Panc1 (cell line): ENCODE results near the gene SMIM24.
A peak's percentile ranks its signal among the peaks of the same experiment; 100 is the strongest.

Experiments
- POLR2AphosphoS5 ChIP-seq: IDR thresholded peaks from 2 replicates; pipeline ENCODE4 v1.6.1; 2012; ENCODE audit warnings: mild to moderate bottlenecking, low read depth, low read length, moderate library complexity
- SIN3A ChIP-seq: IDR thresholded peaks from 2 replicates; pipeline ENCODE4 v1.6.1; 2012; ENCODE audit warnings: low read depth, mild to moderate bottlenecking, low read length, moderate library complexity, borderline replicate concordance; ENCODE audit not compliant: insufficient read depth
- TCF7L2 ChIP-seq: IDR thresholded peaks from 2 replicates; pipeline ENCODE4 v1.6.1; 2011; ENCODE audit warnings: mild to moderate bottlenecking, low read depth, low read length, inconsistent platforms
- TF ChIP-seq, protein P1 (sequence below), 2 experiments: IDR thresholded peaks; 2 replicates each; pipeline ENCODE4 v1.6.1; 2011 to 2012; ENCODE audit warnings: low read depth in 2 of 2, control low read depth in 1 of 2, low read length in 1 of 2, mild to moderate bottlenecking in 1 of 2, moderate library complexity in 1 of 2; ENCODE audit not compliant: insufficient read depth in 1 of 2
- TF ChIP-seq, protein P2 (sequence below): fragments of 450-650 bp; IDR thresholded peaks from 2 replicates; pipeline ENCODE4 v1.5.1; 2017; ENCODE audit warnings: mild to moderate bottlenecking

DNA sequence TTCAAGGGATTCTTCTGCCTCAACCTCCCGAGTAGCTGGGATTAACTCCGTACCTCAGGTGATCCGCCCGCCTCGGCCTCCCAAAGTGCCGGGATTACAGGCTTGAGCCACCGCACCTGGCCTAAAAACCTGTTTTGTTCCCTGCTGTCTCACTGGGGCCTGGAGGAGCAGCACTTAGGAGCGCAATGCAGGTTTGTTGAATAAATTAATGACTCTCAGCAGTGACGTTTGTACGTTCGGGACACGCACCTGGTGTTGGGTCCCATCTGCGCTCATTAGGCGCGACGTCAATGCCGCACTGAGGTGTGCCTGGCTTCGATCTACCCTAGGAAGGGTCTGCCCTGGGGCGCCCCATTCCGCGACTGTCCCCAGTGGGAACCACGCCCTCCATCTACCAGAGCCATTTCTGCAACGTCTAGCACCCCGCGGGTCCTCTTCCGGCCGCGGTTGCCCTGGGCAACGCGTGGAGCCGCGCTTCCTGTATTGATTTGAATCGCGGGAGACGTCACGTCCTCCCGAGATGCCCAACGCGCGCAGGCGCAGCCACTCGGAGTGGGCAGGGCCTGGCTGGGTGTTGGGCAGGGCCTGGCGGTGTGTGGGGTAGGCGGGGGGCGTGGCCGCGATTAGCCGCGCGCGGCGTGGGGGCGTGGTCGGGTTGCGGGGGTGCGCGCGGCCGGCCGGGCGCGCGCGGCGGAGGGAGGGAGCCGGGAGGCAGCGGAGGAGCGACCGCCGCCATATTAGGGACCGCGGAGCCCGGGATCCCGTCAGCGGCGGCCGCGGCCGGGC is 25.5 kb upstream of the SMIM24 start, which contains the start of gene FZR1:
- TF ChIP-seq, protein P1, sequence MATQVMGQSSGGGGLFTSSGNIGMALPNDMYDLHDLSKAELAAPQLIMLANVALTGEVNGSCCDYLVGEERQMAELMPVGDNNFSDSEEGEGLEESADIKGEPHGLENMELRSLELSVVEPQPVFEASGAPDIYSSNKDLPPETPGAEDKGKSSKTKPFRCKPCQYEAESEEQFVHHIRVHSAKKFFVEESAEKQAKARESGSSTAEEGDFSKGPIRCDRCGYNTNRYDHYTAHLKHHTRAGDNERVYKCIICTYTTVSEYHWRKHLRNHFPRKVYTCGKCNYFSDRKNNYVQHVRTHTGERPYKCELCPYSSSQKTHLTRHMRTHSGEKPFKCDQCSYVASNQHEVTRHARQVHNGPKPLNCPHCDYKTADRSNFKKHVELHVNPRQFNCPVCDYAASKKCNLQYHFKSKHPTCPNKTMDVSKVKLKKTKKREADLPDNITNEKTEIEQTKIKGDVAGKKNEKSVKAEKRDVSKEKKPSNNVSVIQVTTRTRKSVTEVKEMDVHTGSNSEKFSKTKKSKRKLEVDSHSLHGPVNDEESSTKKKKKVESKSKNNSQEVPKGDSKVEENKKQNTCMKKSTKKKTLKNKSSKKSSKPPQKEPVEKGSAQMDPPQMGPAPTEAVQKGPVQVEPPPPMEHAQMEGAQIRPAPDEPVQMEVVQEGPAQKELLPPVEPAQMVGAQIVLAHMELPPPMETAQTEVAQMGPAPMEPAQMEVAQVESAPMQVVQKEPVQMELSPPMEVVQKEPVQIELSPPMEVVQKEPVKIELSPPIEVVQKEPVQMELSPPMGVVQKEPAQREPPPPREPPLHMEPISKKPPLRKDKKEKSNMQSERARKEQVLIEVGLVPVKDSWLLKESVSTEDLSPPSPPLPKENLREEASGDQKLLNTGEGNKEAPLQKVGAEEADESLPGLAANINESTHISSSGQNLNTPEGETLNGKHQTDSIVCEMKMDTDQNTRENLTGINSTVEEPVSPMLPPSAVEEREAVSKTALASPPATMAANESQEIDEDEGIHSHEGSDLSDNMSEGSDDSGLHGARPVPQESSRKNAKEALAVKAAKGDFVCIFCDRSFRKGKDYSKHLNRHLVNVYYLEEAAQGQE (IDR thresholded peaks at IDR 0.05; ENCODE audit: insufficient read depth in 1 of 2, low read depth in 2 of 2, low read length in 1 of 2) = no peak
- no peak for TF ChIP-seq TCF7L2
- TF ChIP-seq, protein P2, sequence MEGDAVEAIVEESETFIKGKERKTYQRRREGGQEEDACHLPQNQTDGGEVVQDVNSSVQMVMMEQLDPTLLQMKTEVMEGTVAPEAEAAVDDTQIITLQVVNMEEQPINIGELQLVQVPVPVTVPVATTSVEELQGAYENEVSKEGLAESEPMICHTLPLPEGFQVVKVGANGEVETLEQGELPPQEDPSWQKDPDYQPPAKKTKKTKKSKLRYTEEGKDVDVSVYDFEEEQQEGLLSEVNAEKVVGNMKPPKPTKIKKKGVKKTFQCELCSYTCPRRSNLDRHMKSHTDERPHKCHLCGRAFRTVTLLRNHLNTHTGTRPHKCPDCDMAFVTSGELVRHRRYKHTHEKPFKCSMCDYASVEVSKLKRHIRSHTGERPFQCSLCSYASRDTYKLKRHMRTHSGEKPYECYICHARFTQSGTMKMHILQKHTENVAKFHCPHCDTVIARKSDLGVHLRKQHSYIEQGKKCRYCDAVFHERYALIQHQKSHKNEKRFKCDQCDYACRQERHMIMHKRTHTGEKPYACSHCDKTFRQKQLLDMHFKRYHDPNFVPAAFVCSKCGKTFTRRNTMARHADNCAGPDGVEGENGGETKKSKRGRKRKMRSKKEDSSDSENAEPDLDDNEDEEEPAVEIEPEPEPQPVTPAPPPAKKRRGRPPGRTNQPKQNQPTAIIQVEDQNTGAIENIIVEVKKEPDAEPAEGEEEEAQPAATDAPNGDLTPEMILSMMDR = no peak
- TF ChIP-seq POLR2AphosphoS5 = peak; percentile 38; the same call in 1 of the 2 replicates
- no peak for TF ChIP-seq SIN3A
